Panc1 (cell line): ENCODE measurements around the gene PLD1.

Source experiments
- POLR2AphosphoS5 ChIP-seq: IDR thresholded peaks from 2 replicates; pipeline ENCODE4 v1.6.1; 2012; ENCODE audit warnings: mild to moderate bottlenecking, low read depth, low read length, moderate library complexity
- TCF7L2 ChIP-seq: IDR thresholded peaks from 2 replicates; pipeline ENCODE4 v1.6.1; 2011; ENCODE audit warnings: mild to moderate bottlenecking, low read depth, low read length, inconsistent platforms
- TF ChIP-seq, protein P1 (sequence below): fragments of 450-650 bp; IDR thresholded peaks from 2 replicates; pipeline ENCODE4 v1.5.1; 2017; ENCODE audit warnings: mild to moderate bottlenecking
- TF ChIP-seq, protein P2 (sequence below), 2 experiments: IDR thresholded peaks; 2 replicates each; pipeline ENCODE4 v1.6.1; 2011 to 2012; ENCODE audit warnings: low read depth in 2 of 2, control low read depth in 1 of 2, low read length in 1 of 2, mild to moderate bottlenecking in 1 of 2, moderate library complexity in 1 of 2; ENCODE audit not compliant: insufficient read depth in 1 of 2

DNA sequence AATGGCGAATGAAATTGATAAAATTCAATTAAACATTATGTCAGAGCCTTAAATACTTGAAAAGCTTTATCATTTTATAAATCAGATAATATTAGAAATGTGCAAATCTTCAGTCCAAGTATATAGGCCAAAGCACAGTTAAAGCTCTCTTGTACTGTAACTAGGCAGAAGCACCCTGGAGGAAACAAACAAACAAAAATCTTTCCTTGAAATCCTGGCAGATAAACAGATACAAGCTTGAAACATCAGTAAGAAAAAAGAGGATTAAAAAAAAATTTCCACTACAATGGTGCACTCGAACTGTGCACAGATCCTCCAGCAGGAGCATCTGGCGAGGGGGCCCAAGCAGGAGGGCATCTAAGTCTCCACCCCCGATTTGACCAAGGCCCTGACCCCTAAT, 166.6 kb downstream of the PLD1 start:
- TF ChIP-seq, protein P1, sequence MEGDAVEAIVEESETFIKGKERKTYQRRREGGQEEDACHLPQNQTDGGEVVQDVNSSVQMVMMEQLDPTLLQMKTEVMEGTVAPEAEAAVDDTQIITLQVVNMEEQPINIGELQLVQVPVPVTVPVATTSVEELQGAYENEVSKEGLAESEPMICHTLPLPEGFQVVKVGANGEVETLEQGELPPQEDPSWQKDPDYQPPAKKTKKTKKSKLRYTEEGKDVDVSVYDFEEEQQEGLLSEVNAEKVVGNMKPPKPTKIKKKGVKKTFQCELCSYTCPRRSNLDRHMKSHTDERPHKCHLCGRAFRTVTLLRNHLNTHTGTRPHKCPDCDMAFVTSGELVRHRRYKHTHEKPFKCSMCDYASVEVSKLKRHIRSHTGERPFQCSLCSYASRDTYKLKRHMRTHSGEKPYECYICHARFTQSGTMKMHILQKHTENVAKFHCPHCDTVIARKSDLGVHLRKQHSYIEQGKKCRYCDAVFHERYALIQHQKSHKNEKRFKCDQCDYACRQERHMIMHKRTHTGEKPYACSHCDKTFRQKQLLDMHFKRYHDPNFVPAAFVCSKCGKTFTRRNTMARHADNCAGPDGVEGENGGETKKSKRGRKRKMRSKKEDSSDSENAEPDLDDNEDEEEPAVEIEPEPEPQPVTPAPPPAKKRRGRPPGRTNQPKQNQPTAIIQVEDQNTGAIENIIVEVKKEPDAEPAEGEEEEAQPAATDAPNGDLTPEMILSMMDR, result no peak
- TF ChIP-seq, protein P2, sequence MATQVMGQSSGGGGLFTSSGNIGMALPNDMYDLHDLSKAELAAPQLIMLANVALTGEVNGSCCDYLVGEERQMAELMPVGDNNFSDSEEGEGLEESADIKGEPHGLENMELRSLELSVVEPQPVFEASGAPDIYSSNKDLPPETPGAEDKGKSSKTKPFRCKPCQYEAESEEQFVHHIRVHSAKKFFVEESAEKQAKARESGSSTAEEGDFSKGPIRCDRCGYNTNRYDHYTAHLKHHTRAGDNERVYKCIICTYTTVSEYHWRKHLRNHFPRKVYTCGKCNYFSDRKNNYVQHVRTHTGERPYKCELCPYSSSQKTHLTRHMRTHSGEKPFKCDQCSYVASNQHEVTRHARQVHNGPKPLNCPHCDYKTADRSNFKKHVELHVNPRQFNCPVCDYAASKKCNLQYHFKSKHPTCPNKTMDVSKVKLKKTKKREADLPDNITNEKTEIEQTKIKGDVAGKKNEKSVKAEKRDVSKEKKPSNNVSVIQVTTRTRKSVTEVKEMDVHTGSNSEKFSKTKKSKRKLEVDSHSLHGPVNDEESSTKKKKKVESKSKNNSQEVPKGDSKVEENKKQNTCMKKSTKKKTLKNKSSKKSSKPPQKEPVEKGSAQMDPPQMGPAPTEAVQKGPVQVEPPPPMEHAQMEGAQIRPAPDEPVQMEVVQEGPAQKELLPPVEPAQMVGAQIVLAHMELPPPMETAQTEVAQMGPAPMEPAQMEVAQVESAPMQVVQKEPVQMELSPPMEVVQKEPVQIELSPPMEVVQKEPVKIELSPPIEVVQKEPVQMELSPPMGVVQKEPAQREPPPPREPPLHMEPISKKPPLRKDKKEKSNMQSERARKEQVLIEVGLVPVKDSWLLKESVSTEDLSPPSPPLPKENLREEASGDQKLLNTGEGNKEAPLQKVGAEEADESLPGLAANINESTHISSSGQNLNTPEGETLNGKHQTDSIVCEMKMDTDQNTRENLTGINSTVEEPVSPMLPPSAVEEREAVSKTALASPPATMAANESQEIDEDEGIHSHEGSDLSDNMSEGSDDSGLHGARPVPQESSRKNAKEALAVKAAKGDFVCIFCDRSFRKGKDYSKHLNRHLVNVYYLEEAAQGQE (IDR thresholded peaks at IDR 0.05; ENCODE audit: insufficient read depth in 1 of 2, low read depth in 2 of 2, low read length in 1 of 2), result no peak
- TF ChIP-seq POLR2AphosphoS5 (no peak), TCF7L2 (no peak)
